IPS-18c (cell line): ENCODE data around the gene SESN3.

ENCODE experiments used
- H3K4me3 ChIP-seq: 2 replicates; pipeline ENCODE4 v1.7.0; 2013; ENCODE audit warnings: low read depth, mild to moderate bottlenecking, low read length, moderate library complexity; ENCODE audit not compliant: insufficient read depth
- H3K9me3 ChIP-seq: one replicate; pipeline ENCODE4 v1.6.1; 2013; ENCODE audit warnings: mild to moderate bottlenecking, low read length, moderate library complexity; ENCODE audit not compliant: control insufficient read depth, insufficient read depth

SESN3 gene

DNA sequence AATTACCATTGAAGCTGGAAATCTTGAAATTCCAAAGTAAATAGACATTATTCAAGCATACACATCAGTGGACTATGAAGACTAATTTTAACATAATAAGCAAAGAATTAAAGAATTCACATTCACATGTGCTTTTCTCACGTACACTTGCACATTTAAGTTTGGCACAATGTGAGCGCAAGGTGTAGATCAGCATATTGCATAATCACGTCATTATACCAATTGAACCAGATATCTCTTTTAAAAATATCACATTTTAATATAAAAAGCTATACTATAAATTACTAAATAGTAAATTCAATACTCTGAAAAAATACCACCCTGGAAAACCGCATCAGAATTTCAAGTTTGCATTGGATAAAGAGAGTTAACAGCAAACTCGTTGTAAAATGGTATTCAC, 60.7 kb downstream of the SESN3 start:
- Histone ChIP-seq H3K4me3 (no peak overlapping the region), H3K9me3 (no peaks in the 10 kb centered on the region)

DNA sequence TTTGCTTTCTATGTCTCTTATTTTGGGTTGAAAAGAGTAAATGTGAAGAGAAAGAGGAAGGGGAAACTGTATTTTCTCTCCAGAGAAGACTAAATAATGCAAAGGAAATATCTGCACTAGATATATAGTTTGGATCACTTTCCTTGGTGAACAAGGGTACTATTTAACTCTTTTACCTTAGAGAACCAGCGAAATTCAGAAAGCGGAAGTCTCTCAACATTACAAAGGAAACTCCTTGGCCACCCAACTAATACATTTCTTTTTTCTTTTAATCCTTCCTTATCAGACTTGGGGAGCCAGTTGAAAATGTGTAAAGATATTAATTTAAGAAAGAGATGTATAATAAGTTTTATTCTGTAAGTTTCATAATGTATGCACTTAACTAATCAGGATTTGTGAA, 64.2 kb downstream of the SESN3 start:
- H3K4me3 ChIP-seq: no peak overlapping the region

DNA sequence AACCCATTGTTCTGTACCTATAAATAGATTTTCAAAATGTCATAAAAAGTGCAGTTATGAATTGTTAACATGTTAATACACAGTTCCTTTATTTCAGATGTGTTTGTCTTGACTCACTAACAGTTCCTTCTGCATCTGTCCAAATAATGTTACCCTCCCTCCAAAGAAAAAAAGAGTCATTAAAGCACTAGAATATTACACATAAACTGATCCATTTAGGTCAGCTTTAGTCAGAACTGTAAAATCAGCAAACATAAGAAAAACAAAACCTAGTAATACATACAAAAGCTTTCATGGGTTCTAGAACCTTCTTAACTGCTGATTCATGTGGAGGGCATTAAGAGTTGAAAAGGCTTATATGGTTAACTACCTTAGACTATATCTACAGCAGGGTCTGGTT, 65.4 kb downstream of the SESN3 start:
- Histone ChIP-seq H3K4me3 (no peak overlapping the region), H3K9me3 (no peaks in the 10 kb centered on the region)

More for the DNA sequence above, 64.2 kb downstream of the SESN3 start:
- no peaks in the 10 kb centered on the region for H3K9me3 ChIP-seq

DNA sequence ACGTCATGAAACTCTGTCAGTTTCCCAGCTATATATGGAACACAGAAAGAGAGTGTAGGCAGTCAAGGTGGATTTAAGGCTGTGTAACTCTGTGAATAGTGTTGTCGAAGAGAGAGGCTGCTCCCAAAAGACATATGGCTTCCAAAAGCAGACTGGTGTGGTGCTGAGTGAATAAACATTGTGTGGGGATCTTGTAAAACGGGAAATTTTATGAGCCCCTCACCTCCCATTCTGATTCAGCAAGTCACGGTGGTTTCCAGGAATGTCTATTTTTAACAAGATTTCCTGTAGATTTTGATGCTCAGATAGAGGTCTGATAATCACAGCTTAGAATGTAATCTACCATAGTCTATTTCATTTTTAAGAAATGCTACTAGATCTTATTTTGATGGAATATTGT, 67.9 kb downstream of the SESN3 start:
- Histone ChIP-seq H3K4me3 (no peak overlapping the region), H3K9me3 (no peaks in the 10 kb centered on the region)

DNA sequence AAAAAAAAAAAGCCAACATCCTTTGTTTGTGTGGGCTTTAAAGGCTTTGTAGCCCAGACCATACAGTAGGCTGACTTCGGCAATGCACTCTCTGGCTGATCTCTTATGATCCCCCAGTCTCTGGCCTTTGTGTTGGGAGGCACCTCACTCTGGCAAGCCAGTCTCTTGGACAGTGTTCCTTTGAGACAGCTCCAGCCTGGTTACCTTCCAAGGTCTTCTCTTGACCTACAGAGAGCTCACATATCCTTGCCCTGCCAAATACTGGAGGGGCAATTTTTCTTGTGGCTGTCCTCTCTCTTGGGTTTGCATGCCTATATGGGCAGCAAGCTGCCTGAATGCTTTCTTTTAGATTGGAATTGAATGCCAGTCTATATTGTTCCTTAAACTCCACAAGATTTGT, 69.8 kb downstream of the SESN3 start:
- Histone ChIP-seq H3K9me3 (no peaks in the 10 kb centered on the region), H3K4me3 (no peak overlapping the region)

DNA sequence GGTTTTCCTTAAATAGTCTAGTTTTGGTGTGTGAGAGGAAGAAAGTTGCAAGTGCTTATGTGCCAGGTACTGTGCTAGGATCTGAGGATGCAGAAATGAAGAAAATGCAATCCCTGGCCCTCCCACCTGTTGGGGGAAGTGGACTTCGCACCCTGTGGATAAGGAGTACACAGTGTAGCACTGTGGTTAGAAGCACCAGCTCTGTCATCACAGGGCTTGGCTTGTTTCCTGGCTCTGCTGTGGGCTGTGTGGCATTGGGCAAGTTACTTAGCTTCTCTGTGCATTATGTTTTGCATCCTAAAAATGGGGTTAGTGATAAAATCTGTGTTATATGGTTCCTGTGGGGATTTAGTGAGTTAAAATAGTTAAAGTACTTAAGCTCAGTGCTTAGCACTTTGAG, 73.2 kb downstream of the SESN3 start:
- H3K4me3 ChIP-seq: 0 out of 2 replicates have a peak overlapping the region, but pooled peaks have one; percentile 11
- H3K9me3 ChIP-seq: no peaks in the 10 kb centered on the region

DNA sequence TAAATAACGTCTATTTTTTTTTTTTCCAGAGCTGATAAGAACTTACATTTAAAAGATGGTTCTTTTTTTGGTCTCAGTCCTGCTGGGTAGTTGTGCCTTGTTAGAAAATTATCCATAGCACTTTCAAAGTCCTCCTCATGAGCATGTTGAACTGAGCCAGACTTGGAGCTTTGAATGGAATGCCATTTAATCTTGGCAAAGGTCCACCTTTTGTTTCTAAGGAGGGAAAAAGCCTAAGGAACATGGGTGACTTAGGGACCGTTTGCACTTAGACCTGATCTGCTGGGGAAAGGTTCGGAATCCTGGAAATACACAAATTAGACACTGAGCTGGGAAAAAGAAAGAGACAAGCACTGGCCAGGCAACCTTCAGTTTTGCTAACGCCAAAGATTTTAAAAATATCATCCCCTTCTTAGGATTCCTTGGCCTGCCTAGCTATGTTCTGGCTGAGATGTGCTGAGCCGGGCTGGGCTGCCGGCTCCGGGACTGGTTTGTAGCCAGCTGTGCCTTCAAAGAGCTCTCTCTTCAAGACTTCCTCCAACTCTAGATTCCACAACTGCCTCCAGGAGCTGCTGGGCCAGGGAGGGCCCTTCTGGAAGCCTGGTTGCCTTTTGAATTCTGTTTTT, 74.0 kb downstream of the SESN3 start:
- H3K9me3 ChIP-seq: no peaks in the 10 kb centered on the region
- H3K4me3 ChIP-seq: no peak overlapping the region

DNA sequence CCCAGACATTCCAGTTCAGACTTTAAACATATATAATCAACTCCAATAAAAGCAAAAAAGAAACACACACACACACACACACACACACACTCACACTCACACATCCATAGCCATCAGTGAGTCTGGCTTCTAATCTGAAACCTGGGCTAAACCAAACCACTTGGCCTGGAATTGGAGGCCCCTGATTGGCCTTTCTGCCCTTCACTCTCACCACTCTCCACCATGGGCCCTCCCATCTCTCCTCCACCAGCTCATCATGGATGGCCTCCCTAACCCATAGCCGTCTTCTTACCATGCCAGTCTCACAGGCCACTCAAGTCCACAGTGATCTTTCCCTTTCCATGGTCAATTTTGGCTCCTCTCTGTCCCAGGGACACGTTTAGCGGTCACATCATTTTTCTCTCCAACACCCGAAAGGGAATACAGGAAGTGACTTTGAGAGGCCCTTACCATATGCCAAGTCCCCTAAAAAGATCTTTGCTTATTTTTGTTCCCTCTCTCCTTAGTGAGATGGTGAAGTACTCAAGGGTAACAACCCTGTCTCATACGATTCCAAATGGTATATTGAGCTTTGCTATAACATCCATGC, 74.8 kb downstream of the SESN3 start:
- Histone ChIP-seq H3K9me3 (peaks cover 1% of the 10 kb centered on the region), H3K4me3 (no peak overlapping the region)

DNA sequence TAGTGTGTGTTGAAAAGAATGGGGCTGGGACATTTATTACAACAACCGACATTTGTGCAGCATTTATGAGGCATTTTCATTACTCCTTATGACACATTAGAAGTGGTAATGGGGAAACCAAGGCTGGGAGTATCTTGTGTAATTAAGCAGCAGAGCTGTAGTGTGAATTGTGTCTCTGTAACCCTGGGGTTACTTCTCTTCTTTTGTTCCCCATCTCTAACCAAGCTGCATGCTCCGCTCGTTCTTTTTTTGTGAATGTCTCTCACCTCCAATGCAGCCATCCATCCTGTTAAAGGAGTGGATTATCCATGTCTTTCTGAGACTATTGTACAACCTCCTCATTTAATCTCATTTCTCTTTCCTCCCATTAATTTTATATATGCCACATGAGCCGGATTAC, 75.6 kb downstream of the SESN3 start:
- Histone ChIP-seq H3K4me3 (no peak overlapping the region), H3K9me3 (peaks cover 4% of the 10 kb centered on the region)

DNA sequence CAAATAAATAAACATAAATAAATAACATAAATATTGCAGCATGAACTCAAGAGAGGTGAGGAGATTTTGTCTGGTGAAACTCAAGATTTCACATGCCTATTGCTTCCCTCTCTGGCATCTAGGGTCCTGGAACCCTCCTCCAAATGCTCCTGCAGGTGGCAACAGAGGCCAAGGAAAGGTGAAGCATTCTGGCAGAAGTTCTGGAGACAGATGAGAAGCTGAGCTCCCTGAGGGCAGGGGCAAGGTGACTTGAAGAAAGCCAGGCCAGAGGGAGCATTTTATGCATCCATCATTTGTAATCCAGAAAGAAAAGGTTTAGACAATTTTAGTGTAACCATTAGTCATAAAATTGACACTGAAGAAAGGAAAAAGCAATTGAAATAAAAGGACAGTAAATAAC, 76.5 kb downstream of the SESN3 start:
- peaks cover 4% of the 10 kb centered on the region for H3K9me3 ChIP-seq

DNA sequence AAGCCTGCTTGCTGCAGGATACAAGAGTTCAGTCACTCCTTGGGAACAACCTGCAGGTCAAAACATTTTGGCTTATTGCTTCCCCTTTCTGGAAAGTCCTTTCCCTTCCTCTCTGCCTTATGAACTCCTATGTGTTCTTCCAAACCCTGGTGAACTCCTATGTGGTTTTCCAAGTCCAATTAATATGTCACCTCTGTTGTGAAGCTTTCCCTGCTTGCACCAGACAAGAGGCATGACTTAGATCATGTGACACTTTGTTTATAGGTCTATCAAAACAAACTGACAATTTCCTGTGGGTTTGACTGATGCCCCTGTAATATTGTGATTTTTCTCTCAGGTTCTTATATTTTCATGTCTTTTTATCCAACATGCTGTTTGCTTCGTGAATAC, 77.2 kb downstream of the SESN3 start:
- Histone ChIP-seq H3K4me3 (no peak overlapping the region), H3K9me3 (peaks cover 4% of the 10 kb centered on the region)

More for the DNA sequence above, 76.5 kb downstream of the SESN3 start:
- no peak overlapping the region for H3K4me3 ChIP-seq

DNA sequence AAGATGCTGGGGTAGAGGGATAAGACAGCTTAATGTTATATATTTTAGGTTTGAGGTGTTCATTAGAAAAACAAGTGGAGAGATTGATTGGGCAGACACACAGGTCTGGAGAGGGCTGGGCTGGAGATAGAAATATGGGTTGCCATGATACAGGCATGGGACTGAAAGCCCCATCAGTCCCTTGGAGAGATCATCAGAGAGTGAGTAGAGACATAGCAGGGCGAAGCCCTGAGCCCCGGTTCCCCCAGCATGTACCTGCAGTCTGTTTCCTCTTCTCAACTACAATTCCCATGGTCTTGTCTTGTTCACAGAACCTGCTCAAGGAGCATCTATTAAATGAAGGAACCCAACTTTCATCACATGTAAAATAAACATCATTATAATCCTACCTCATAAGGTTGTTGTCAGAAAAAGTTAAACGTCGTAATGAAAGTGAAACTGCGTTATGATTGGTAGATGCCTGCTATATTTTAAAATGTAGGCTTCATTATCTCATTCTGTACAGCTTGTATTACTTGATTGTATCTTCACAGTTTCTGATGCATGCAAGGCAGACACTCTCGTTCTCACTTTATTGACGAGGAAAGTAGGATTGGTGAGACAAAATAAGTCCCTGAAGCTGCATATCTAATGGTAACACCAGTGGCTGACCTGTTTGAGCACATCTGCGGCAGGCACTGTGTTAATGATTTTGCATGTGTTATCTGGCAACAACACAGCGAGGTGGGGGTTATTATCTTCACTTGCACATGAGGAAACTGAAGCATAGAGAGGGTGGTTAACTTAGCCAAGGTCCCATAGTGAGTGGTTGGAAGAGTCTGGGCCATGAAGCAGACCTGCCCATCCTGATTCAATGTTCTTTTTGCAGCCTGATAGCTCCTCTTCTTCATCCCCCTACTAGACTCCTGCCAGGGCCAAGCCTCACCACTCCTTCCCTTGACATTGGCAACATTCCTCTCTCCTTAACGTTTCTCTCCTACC, 77.8 kb downstream of the SESN3 start:
- no peak overlapping the region for H3K4me3 ChIP-seq
- peaks cover 4% of the 10 kb centered on the region for H3K9me3 ChIP-seq

DNA sequence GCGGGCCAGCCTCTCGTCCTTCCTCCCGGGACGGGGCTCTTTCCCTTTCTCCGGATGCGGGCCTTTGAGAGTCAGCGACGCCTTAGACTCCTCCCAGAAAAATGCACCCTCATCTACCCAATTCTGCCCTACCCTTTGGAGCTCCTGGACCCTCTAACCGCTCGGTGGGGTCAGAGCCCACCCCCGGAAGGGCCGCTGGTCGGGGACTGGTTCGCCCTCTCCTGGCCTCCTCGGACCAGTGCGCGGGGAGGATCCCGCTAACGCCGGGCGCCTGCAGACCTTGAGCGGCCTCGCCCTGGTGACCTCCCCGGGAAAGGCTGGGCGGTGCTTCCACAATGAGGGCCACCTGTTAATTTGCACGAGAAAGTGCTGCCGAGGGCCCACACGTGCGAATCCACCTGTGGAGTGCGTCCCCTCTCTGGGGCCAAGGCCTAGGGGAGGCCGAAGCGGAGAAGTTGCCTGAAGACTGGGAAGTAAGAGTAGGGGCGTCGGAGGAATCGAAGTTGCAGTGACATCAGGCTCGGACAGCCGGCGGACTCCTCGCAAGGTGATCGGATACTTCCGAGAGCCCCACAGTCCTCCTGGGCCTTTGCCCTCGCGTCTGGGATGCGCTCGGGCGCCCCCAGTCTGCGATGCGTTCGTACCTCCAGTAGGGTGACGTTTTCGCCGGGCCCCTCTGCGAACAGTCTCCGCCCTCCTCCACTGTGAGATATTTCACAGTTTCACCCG, 79.9 kb downstream of the SESN3 start:
- Histone ChIP-seq H3K9me3 (peaks cover 4% of the 10 kb centered on the region), H3K4me3 (peak overlapping the region; percentile 80)

DNA sequence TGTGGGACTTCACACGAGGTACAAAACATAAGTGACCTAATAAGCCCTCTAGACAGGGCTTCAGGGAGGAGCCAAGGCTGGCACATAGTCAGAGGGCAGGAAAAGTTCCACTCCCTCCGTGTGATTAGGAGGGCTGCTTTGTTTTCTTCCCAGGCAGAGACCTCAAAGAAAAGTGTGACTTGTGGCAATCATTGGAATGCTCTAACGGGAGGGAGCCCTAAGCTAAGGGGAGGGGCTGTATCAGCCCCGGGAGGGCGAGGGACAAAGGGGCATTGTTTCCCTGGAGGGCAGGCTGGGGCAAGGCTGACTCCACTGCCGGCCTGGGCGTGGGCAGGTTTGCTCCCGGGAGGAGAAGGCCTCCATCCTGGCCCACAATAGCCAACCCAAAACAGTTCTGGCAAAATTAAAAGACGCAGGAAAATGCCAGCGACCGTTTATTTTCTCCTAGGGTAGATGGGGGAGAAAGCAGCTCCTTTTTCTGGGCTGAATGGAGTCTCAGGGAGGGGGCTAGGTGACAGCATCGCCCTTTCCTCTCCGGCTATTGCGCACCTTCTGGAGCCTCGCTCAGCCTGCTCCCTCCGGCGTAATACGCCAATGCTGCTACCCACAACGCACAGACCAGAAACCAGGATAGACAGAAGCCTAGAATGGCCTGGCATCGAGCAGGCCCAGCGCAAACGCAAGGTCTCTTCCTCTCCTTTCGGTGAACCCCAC, 81.2 kb downstream of the SESN3 start:
- H3K4me3 ChIP-seq: peak overlapping the region; percentile 80

DNA sequence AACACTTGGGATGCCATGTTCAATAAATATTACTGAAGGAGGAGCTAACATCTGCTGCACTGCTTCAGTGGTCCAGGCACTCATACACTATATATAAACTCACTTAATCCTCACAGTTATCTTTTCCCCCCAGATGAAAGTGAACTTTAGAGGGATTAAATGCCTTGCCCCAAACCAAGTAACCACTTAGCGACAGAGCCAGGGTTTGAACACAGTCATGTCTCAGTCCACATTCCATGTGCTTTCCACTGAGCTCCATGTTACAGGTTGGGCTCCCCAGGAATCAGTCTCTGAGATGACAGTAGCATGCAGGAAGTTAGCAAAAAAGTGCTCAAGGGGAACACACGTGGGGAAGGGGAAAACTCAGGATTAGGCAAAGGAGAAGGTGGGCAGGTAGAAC, 82.1 kb downstream of the SESN3 start:
- H3K9me3 ChIP-seq: peaks cover 4% of the 10 kb centered on the region

More for the DNA sequence above, 81.2 kb downstream of the SESN3 start:
- H3K9me3 ChIP-seq: peaks cover 4% of the 10 kb centered on the region

DNA sequence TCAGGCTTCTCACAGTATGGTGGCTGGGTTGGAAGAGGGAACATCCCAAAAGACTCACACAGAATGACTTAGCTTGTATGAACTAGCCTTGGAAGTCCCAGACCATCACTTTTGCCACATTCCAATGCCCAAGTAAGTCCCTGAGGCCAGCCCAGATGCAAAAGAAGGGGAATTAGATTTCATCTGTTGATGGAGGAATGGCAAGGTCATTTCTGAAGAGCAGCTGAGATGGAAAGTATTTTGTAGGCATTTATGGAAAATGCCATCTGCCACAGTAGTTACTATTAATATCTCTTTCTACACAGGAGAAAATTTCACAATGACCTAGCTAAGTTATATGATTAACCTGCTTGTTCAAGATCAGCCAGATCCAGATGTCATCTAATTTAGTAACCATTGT, 82.6 kb downstream of the SESN3 start:
- Histone ChIP-seq H3K9me3 (peaks cover 4% of the 10 kb centered on the region), H3K4me3 (no peak overlapping the region)

More for the DNA sequence above, 82.1 kb downstream of the SESN3 start:
- H3K4me3 ChIP-seq: no peak overlapping the region
